GM21526 (cell line): ENCODE results near the gene FCRL2.
"Not testable (repeated sequence)": the region's sequence is repeated elsewhere in the genome, so short reads cannot be mapped to it uniquely, and the experiment has no call there.

ENCODE experiments used
- ATAC-seq: cut with Tn5 transposase; IDR thresholded peaks from one replicate; pipeline ENCODE4 v1.9.1; 2021; ENCODE audit warnings: moderate library complexity; ENCODE audit not compliant: unreplicated experiment, low FRiP score

FCRL2 gene

GRCh38 chr1:157753611-157754010 lies 23.3 kb downstream of the FCRL2 start:
- ATAC-seq = no peak

DNA sequence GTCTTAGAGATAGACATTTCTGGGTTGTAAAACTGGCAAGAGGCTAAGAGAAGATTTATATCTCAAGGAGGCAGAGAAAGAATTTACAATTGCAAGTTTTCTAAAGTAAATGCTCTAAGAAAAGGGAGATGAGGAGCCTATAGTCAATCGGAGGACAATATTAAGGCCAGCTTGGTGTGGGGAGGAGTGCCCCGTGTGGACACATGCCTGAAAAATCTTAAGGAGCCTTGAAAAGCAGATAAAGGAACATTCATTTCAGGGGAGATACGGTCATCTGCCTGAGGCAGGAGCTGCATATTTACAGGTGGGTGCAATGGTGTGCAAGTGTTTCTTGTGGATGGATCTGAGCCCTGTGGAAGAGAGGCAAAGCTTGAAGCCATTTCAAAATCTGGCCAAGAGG lies 25.6 kb downstream of the FCRL2 start:
- ATAC-seq = no peak

DNA sequence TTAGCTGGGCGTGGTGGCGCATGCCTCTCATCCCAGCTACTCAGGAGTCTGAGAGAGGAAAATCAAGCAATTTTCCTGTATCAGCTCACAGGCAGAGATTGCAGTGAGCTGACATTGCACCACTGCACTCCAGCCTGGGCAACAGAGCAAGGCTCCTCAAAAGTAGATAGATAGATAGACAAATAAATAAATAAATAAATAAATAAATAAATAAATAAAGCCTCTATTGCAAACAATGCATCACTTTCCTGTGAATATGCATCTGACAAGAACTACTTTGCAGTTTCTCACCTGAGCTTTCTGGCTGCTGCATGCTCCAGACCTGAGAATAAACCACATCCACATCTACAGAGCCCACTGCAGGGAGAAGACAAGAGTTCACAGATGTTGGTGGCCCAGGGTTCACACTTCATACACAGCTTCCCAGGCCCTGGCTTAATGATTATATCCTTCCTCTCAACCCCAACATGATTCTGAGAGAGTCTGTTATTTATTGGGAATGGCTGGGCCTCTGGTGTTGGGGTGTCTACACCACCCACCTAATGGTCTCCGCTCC lies 28.6 kb downstream of the FCRL2 start:
- no peak for ATAC-seq

DNA sequence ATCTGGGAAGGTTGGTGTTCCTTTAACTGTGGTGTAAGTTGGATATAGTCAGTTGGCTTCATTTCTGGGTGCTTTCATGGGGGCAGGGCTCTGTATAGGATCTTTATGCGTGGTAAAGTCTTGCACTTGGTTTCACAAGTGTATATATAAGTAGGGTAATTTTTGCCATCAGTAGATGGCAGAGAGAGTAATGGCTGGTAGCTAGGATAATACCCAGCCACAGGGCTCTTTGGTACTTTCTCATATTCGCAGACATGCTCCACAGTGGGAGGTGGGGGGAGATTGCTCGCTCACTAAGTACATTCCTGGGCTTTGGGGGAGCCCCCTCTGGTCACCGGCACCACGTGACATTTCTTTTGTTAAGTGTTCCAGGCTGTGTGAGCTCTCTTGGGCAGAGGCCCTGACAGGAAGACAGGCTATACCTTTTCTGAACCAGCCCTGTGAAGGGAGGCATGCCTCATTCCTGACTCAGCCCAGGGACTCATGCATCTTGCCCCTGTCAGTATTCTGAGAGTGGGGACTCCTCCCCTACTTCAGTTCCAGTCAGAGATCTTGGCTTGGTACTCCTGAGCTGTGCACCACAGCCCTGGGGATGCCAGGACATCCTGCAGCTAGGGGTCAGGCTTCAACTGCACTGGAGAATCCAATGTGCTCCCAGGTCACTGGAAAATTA lies 37.6 kb downstream of the FCRL2 start:
- no peak for ATAC-seq

- not testable (repeated sequence) for ATAC-seq
These were observed 40.9 kb downstream of the FCRL2 start for GRCh38 chr1:157735991-157736390.

GRCh38 chr1:157734321-157734720 lies 42.6 kb downstream of the FCRL2 start:
- ATAC-seq = no peak

- no peak for ATAC-seq
These were observed 44.2 kb downstream of the FCRL2 start for GRCh38 chr1:157732755-157733154.

DNA sequence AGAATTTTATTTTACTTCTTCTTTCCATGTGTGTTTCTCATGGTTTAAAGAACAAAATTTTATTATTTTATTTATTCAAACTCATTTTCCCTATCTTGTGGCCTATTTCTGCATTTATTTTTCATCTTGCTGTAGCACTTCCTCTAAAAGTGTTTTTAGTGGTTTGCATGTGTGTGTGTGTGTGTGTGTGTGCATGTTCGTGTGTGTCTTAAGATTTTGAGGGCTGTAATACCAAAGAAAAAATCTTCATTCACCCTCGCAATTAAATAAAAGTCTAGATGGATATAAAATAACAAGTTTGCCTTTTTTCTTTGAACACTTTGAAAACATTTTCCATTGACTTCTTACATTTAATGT lies 51.7 kb downstream of the FCRL2 start:
- no peak for ATAC-seq

GRCh38 chr1:157724537-157725220 lies 52.3 kb downstream of the FCRL2 start:
- ATAC-seq = no peak

DNA sequence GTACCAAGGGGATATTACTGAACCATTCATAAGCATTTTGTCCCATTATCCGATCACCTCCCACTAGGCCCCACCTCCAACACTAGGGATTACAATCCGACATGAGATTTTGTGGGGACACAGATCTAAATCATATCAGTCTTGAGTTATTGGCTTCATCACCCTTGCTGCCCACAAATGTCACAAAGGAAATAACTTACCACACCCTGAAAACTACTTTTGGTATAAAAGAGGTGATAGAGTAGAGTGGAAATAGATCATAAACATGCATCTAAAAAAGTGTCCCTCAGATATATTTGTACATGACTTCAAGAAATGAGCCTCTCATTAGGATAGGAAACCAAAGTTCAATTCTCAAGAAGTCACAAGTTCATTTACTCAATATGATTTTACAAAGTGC lies 53.8 kb downstream of the FCRL2 start:
- ATAC-seq = no peak

DNA sequence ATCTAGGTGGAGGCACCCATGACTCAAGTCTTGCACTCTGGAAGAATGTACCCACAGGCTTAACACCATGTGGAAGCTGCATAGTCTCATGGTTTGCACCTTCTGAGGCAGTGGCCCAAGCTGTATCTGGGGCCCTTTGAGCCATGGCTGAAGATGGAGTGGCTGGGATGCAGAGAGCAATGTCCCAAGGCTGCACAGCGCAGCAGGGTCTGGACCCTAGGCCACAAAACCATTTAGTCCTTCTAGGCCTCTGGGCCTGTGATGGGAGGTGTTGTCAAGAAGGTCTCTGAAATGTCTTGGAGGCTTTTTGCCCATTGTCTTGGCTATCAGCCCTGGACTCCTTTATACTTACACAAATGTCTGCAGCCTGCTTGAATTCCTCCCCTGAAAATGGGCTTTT lies 54.9 kb downstream of the FCRL2 start:
- ATAC-seq = no peak

DNA sequence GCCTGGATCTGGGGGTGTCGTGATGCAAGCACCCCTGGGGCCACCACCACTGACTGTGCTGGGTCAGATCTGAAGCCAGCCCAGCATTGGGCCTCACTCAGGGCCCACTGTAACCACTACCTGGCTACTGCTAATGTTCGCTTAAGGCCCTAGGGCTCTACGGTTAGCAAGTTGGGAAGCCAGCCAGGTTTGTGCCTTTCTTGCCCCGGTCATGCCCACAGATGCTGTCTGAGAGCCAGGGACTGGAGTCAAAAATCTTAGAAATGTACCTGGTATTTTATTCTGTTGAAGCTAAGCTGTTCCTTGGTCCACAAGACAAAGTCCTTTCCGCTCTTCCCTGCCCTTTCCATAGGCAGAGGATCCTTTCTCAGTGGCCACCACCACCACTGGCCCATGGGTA lies 61.2 kb downstream of the FCRL2 start:
- ATAC-seq = no peak

DNA sequence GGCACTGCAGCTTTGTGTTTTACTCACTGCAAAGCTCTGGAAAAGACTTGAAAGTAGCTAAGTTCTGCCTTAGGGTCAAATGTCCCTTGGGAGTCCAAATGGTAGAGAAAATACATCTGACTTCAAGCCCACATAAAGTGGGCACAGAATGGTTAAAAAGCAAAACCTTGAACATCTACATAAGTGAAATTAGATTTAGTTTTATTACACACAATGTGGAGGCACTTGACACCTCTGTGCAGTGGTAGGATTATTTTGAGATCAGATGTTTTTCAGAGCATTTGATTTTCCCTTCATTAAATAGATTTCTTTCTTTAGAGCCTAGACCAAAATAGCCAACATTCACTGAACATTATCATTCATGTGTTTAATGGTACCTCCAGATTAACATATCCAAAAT lies 65.1 kb downstream of the FCRL2 start:
- ATAC-seq = no peak

DNA sequence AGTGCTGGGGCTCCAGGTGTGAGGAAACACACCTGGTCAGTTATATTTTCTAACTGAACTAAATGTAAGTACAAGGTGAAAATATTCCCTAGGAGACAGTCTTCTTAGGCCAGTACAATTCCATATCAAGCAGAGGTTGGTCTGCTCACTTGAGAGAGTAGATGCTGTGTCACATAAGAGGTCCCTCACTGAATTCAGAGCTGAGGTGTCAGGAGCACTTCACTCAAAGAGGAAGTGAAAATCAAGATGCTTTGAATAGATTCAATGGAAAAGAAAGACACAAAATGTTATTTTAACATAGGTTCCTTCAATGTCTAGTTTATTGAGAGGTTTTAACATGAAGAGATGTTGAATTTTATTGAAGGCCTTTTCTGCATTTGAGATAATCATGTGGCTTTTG lies 72.1 kb downstream of the FCRL2 start:
- ATAC-seq = no peak

- no peak for ATAC-seq
These were observed 73.0 kb downstream of the FCRL2 start for GRCh38 chr1:157703981-157704380.

DNA sequence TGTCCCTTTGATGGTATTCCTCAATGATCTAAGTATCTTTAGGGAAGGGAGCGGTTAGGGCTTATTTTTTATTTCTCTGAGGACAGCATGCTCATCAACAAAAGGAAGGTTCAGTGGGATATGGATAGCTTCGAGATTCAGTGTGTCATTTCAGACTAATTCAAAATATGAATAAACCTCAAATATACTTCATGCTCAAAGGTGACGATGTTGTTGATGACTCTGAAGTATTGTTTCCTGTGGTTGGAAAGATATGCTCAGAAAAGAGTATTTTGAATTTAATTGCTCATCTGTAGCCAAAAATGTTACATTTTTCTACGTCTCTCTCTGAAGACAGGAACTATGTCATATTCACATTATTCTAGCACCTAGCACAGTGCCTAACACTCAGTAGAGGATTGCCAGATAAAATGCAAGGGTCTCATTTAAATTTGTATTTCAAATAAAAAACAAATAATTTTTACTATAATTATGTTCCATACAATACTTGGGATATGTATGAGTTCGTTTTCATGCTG lies 74.6 kb downstream of the FCRL2 start:
- ATAC-seq = no peak

DNA sequence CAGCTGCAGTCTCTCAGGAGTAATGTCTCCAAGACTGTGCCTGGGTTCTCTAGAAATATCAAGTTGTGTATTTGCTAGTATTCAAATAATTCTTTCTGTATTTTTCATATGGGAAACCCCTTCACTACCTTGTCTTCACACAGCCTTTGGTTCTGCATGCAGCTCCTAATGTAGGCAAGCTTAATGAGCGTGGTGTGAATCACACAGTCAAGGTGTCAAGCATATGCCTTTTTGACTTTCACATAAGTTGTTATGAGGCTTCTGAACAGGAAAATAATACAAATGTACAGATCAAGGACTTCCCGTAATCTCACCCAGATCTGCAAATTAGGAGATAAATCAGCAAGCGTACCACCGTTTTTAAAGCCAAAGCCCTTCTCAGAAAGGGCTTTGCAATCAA lies 76.2 kb downstream of the FCRL2 start, which contains the start of gene FCRL3:
Gene FCRL3 (minus strand): TSS at position 38 of the 400 bp plus-strand sequence. CDS start 280 bp downstream, outside the sequence.
- no peak for ATAC-seq

DNA sequence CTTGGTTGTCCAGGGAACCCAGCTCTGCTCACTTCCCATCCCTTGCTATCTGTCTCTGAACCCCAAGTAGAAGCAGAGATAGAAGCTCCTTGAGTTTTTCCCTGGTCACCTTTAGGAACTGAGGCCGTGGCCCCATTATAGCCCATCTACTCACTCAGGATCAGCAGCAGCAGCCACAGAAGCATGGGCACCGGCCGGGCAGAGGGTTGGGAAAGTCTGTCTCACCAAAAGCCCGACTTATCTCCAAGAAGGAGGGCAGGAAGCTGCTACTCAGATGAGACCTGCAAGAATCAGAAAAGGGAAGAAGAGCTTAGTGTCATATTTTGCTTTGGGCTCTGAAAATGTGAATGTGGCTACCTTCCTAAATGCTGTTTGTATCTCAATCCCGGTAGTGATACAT lies 76.6 kb downstream of the FCRL2 start:
- ATAC-seq = no peak

DNA sequence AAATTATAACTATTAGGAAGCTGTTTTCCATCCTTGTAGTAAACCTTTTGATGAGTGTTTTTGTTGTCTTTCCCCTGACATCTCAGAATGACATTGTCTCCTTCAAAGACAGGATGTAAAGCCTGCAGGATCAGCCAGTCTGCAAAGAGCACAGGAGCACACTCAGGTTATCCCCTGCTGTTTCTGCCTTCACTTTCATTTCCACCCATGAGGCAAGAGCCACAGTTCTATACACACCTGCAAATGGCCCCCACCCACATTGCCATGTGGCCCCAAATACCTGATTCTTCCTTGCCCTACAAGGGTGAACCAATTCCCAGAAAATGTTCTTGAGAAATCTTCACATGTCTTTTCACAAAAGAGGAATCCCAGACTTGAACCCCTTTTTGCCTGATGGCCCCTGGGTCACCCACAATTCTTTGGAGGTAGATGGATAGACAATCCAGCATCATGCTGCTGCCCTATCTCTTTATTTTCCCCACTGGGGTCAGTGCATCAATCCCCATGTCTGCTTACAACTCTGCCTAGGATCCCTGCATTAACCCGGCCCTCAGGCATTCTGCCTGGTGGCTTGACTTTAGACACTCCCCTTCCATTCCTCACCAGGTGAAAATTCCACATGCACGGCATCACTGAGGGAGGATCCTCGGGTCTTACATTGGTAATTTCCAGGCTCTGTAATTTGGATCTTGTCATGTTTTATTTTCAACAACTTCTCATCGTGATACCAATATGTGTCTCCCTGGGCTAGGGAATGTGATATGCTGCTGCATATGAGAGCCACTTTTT lies 79.0 kb downstream of the FCRL2 start:
- no peak for ATAC-seq

DNA sequence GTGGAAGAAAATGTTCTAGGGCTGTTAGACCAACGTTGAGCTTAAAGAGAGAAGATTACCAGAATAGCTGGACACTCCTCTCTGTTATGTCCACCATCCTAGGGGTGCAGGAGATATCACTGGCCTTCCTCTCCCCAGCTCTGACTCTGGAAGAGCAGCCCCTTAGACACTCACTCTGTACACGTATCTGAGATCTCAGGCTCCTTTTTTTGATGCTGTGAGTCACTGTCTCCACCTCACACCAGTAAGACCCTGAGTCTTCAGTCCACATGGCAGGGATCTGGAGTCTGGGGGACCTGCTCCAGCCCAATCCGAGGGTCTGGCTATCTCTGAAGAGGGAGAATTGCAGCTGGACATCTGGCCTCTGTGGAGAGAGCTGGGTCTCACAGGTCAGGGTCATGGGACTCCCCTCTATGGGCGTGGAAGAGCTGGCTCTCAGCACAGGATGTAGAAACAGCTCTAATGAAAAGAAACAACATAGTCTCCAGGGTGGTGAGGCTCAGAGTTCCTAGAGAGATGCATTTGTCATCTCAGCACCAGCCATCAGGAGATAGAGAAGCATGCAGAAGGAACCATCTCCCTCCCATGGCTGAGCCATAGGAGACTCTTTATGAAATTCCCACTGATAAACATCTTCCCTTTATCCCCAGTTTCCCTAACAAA lies 79.8 kb downstream of the FCRL2 start:
- ATAC-seq = no peak
